ENCODE data around the gene PHF21B. TPM values are rescaled to one million over a fixed set of nuclear protein-coding genes. Genes with fewer than 3 reads are reported as not detected.

PHF21B gene
- polyA plus RNA-seq, 4 donors = 0.09 to 0.16 TPM; not detected in 2

GRCh38 chr22:44887941-44888366, 121.9 kb downstream of the PHF21B start:
- no peaks in the 10 kb centered on the region for H3K27me3 ChIP-seq (ENCODE audit: control insufficient read depth in 3 of 3, insufficient read depth in 3 of 3, low read length in 3 of 3)
- H3K27ac ChIP-seq (ENCODE audit: low read depth in 1 of 3, low read length in 2 of 3) = no peak overlapping the region
- 76 to 84% (median 83%) methylated on average over 16 of the region's 16 CpGs for whole genome bisulfite sequencing, 3 donors
- H3K36me3 ChIP-seq (ENCODE audit: control insufficient read depth in 3 of 3, insufficient read depth in 2 of 3, low read depth in 1 of 3, low read length in 3 of 3) = no peaks in the 10 kb centered on the region
- no peaks in the 10 kb centered on the region for H3K9me3 ChIP-seq (ENCODE audit: control insufficient read depth in 2 of 2, insufficient read depth in 1 of 2, low read depth in 1 of 2, low read length in 1 of 2)
- DNase-seq = no peak
- no peak for FAIRE-seq
- no peak overlapping the region for H3K4me3 ChIP-seq (ENCODE audit: low read depth in 1 of 3, low read length in 3 of 3)
- no peaks in the 10 kb centered on the region for H3K4me1 ChIP-seq (ENCODE audit: control insufficient read depth in 3 of 3, insufficient read depth in 2 of 3, low read depth in 1 of 3, low read length in 2 of 3)

- WGBS, 3 donors = 67 to 88% (median 74%) methylated on average over 14 of the region's 14 CpGs
- H3K4me1 ChIP-seq (ENCODE audit: control insufficient read depth in 3 of 3, insufficient read depth in 2 of 3, low read depth in 1 of 3, low read length in 2 of 3) = no peaks in the 10 kb centered on the region
- no peaks in the 10 kb centered on the region for H3K36me3 ChIP-seq (ENCODE audit: control insufficient read depth in 3 of 3, insufficient read depth in 2 of 3, low read depth in 1 of 3, low read length in 3 of 3)
- no peaks in the 10 kb centered on the region for H3K27me3 ChIP-seq (ENCODE audit: control insufficient read depth in 3 of 3, insufficient read depth in 3 of 3, low read length in 3 of 3)
- no peaks in the 10 kb centered on the region for H3K9me3 ChIP-seq (ENCODE audit: control insufficient read depth in 2 of 2, insufficient read depth in 1 of 2, low read depth in 1 of 2, low read length in 1 of 2)
- DNase-seq (no peak), FAIRE-seq (no peak)
- no peak overlapping the region for H3K27ac ChIP-seq (ENCODE audit: low read depth in 1 of 3, low read length in 2 of 3)
- no peak overlapping the region for H3K4me3 ChIP-seq (ENCODE audit: low read depth in 1 of 3, low read length in 3 of 3)
These were observed 123.9 kb downstream of the PHF21B start for GRCh38 chr22:44885806-44886360.

GRCh38 chr22:44884968-44885805, 124.6 kb downstream of the PHF21B start:
- Histone ChIP-seq H3K4me1 (ENCODE audit: control insufficient read depth in 3 of 3, insufficient read depth in 2 of 3, low read depth in 1 of 3, low read length in 2 of 3) (no peaks in the 10 kb centered on the region), H3K4me3 (ENCODE audit: low read depth in 1 of 3, low read length in 3 of 3) (no peak overlapping the region), H3K27ac (ENCODE audit: low read depth in 1 of 3, low read length in 2 of 3) (no peak overlapping the region), H3K9me3 (ENCODE audit: control insufficient read depth in 2 of 2, insufficient read depth in 1 of 2, low read depth in 1 of 2, low read length in 1 of 2) (no peaks in the 10 kb centered on the region), H3K36me3 (ENCODE audit: control insufficient read depth in 3 of 3, insufficient read depth in 2 of 3, low read depth in 1 of 3, low read length in 3 of 3) (no peaks in the 10 kb centered on the region), H3K27me3 (ENCODE audit: control insufficient read depth in 3 of 3, insufficient read depth in 3 of 3, low read length in 3 of 3) (no peaks in the 10 kb centered on the region)
- WGBS, 3 donors = 64 to 82% (median 71%) methylated on average over 18 of the region's 18 CpGs
- FAIRE-seq = no peak
- no peak for DNase-seq

GRCh38 chr22:44884562-44884961, 125.2 kb downstream of the PHF21B start:
- no peak overlapping the region for H3K27ac ChIP-seq (ENCODE audit: low read depth in 1 of 3, low read length in 2 of 3)
- no peaks in the 10 kb centered on the region for H3K27me3 ChIP-seq (ENCODE audit: control insufficient read depth in 3 of 3, insufficient read depth in 3 of 3, low read length in 3 of 3)
- DNase-seq (no peak), FAIRE-seq (no peak)
- no peak overlapping the region for H3K4me3 ChIP-seq (ENCODE audit: low read depth in 1 of 3, low read length in 3 of 3)
- WGBS, 3 donors = 88 to 92% (median 88%) methylated on average over 1 of the region's 1 CpG
- no peaks in the 10 kb centered on the region for H3K36me3 ChIP-seq (ENCODE audit: control insufficient read depth in 3 of 3, insufficient read depth in 2 of 3, low read depth in 1 of 3, low read length in 3 of 3)
- H3K4me1 ChIP-seq (ENCODE audit: control insufficient read depth in 3 of 3, insufficient read depth in 2 of 3, low read depth in 1 of 3, low read length in 2 of 3) = no peaks in the 10 kb centered on the region
- H3K9me3 ChIP-seq (ENCODE audit: control insufficient read depth in 2 of 2, insufficient read depth in 1 of 2, low read depth in 1 of 2, low read length in 1 of 2) = no peaks in the 10 kb centered on the region

GRCh38 chr22:44883011-44883421, 126.8 kb downstream of the PHF21B start:
- Histone ChIP-seq H3K9me3 (ENCODE audit: control insufficient read depth in 2 of 2, insufficient read depth in 1 of 2, low read depth in 1 of 2, low read length in 1 of 2) (no peaks in the 10 kb centered on the region), H3K4me3 (ENCODE audit: low read depth in 1 of 3, low read length in 3 of 3) (no peak overlapping the region), H3K4me1 (ENCODE audit: control insufficient read depth in 3 of 3, insufficient read depth in 2 of 3, low read depth in 1 of 3, low read length in 2 of 3) (no peaks in the 10 kb centered on the region), H3K27ac (ENCODE audit: low read depth in 1 of 3, low read length in 2 of 3) (no peak overlapping the region), H3K27me3 (ENCODE audit: control insufficient read depth in 3 of 3, insufficient read depth in 3 of 3, low read length in 3 of 3) (no peaks in the 10 kb centered on the region), H3K36me3 (ENCODE audit: control insufficient read depth in 3 of 3, insufficient read depth in 2 of 3, low read depth in 1 of 3, low read length in 3 of 3) (no peaks in the 10 kb centered on the region)
- FAIRE-seq (no peak), DNase-seq (no peak)
- 77 to 86% (median 82%) methylated on average over 10 to 12 of the region's 12 CpGs for whole genome bisulfite sequencing, 3 donors

- Histone ChIP-seq H3K36me3 (ENCODE audit: control insufficient read depth in 3 of 3, insufficient read depth in 2 of 3, low read depth in 1 of 3, low read length in 3 of 3) (no peaks in the 10 kb centered on the region), H3K9me3 (ENCODE audit: control insufficient read depth in 2 of 2, insufficient read depth in 1 of 2, low read depth in 1 of 2, low read length in 1 of 2) (no peaks in the 10 kb centered on the region), H3K4me1 (ENCODE audit: control insufficient read depth in 3 of 3, insufficient read depth in 2 of 3, low read depth in 1 of 3, low read length in 2 of 3) (no peaks in the 10 kb centered on the region), H3K4me3 (ENCODE audit: low read depth in 1 of 3, low read length in 3 of 3) (no peak overlapping the region), H3K27ac (ENCODE audit: low read depth in 1 of 3, low read length in 2 of 3) (no peak overlapping the region), H3K27me3 (ENCODE audit: control insufficient read depth in 3 of 3, insufficient read depth in 3 of 3, low read length in 3 of 3) (no peaks in the 10 kb centered on the region)
- DNase-seq (no peak), FAIRE-seq (no peak)
- 85 to 88% (median 87%) methylated on average over 25 to 26 of the region's 26 CpGs for WGBS, 3 donors
These were observed 127.4 kb downstream of the PHF21B start for GRCh38 chr22:44882226-44882905.

- H3K27me3 ChIP-seq (ENCODE audit: control insufficient read depth in 3 of 3, insufficient read depth in 3 of 3, low read length in 3 of 3) = no peaks in the 10 kb centered on the region
- FAIRE-seq = no peak
- DNase-seq = no peak
- H3K4me1 ChIP-seq (ENCODE audit: control insufficient read depth in 3 of 3, insufficient read depth in 2 of 3, low read depth in 1 of 3, low read length in 2 of 3) = no peaks in the 10 kb centered on the region
- no peaks in the 10 kb centered on the region for H3K9me3 ChIP-seq (ENCODE audit: control insufficient read depth in 2 of 2, insufficient read depth in 1 of 2, low read depth in 1 of 2, low read length in 1 of 2)
- H3K4me3 ChIP-seq (ENCODE audit: low read depth in 1 of 3, low read length in 3 of 3) = no peak overlapping the region
- no peak overlapping the region for H3K27ac ChIP-seq (ENCODE audit: low read depth in 1 of 3, low read length in 2 of 3)
- WGBS, 3 donors = 83 to 87% (median 85%) methylated on average over 23 to 24 of the region's 24 CpGs
- H3K36me3 ChIP-seq (ENCODE audit: control insufficient read depth in 3 of 3, insufficient read depth in 2 of 3, low read depth in 1 of 3, low read length in 3 of 3) = no peaks in the 10 kb centered on the region
These were observed 128.2 kb downstream of the PHF21B start for GRCh38 chr22:44881624-44882023.

- Histone ChIP-seq H3K27ac (ENCODE audit: low read depth in 1 of 3, low read length in 2 of 3) (no peak overlapping the region), H3K4me3 (ENCODE audit: low read depth in 1 of 3, low read length in 3 of 3) (no peak overlapping the region), H3K36me3 (ENCODE audit: control insufficient read depth in 3 of 3, insufficient read depth in 2 of 3, low read depth in 1 of 3, low read length in 3 of 3) (no peaks in the 10 kb centered on the region), H3K4me1 (ENCODE audit: control insufficient read depth in 3 of 3, insufficient read depth in 2 of 3, low read depth in 1 of 3, low read length in 2 of 3) (no peaks in the 10 kb centered on the region), H3K27me3 (ENCODE audit: control insufficient read depth in 3 of 3, insufficient read depth in 3 of 3, low read length in 3 of 3) (no peaks in the 10 kb centered on the region), H3K9me3 (ENCODE audit: control insufficient read depth in 2 of 2, insufficient read depth in 1 of 2, low read depth in 1 of 2, low read length in 1 of 2) (no peaks in the 10 kb centered on the region)
- 79 to 89% (median 88%) methylated on average over 19 of the region's 19 CpGs for WGBS, 3 donors
- FAIRE-seq (no peak), DNase-seq (no peak)
These were observed 129.1 kb downstream of the PHF21B start for GRCh38 chr22:44880610-44881290.

Data from small intestine (tissue), 7 donors.